ENCODE results near the gene CUEDC2.

Gene CUEDC2

DNA sequence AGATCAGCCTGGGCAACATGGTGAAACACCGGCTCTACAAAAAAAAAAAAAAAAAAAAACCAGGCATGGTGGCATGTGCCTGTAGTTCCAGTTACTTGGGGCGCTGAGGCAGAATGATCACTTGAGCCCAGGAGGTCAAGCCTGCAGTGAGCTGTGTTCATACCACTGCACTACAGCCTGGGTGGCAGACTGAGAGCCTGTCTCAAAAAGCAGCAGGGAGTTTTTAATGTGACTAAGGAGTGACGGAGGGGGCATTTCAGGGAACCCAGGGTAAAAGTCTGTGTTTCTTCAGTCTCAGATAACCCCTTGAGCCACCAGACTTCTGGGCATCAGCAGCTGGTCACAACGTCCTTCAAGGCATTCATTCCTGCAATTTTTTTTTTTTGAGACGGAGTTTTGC, 21.1 kb upstream of the CUEDC2 start:
- DNase-seq, result no peak

DNA sequence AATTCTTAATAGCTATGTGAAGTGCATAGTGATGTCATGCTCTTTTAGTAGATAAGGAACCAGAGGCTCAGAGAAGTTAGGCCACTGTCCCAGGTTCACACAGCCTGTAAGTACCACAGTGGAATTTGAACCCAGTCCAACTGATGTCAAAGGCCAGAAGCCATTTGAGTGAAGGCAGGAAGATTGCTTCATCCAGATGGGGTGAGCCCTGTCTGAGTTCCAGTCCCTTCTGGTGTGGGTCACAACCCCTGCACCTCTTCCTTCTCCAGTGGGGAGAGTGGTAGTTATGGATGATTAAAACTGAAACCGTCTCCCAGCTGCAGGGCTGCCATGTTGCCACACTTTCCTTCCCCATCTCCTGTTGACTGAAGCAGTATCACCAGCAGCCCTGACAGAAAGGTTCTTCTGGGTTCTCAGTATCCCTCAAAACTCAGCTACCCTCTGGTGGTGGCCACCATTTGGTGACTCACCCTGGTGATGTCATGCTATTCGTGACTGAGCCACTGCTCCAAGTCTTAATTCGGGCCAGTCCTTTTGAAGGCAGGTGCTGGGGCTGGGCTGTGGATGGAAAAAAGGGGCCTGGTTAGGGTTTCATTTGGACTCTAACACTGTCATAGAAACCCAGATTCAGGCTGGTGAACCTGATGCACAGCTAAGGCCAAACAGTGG, 20.4 kb upstream of the CUEDC2 start:
- DNase-seq, result no peak

DNA sequence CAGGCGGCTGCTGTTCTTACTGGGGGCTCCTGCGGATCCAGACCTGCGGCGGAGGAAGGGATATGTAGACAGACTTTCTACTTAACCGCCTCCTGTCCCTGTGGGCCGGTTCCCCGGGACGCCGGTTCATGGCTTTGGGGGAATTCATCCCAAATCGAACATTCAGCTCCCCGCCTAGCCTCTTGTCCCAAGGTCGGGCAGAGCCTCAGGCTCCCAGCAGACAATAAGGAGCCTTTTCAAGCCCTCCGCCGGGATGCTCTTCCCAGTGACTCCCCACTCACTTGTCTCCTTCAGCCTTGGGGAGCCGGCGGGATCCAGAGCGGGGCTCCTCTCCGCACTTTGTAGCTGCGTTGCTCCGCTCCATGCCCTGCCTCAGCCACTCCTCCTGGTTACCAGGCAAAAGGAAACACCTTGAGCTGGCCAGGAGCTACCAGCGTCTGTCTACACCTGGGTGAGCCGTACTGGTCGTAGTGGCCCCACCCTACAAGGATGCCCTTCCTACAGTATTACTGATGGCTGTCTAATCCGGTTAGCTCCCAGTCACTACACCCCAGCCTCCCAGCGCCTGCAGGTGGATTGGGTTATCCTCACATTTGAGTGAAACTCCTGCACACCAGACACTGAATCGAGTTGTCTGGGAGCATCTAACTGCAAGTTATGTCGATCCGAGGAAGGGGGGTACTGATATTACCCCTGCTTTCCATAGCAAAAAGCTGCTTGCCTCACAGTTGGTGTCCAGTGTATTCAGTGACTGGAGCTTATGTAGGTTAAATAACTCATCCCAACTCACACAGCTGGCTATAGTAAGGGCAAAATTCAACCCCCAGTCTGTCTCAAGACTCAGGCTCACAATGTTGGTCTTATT, 19.0 kb upstream of the CUEDC2 start, which contains the start of gene C10orf95:
C10orf95 (minus strand) TSS at position 439 of the 865 bp plus-strand sequence. CDS start 450 bp downstream, outside the sequence.
- no peak for DNase-seq

DNA sequence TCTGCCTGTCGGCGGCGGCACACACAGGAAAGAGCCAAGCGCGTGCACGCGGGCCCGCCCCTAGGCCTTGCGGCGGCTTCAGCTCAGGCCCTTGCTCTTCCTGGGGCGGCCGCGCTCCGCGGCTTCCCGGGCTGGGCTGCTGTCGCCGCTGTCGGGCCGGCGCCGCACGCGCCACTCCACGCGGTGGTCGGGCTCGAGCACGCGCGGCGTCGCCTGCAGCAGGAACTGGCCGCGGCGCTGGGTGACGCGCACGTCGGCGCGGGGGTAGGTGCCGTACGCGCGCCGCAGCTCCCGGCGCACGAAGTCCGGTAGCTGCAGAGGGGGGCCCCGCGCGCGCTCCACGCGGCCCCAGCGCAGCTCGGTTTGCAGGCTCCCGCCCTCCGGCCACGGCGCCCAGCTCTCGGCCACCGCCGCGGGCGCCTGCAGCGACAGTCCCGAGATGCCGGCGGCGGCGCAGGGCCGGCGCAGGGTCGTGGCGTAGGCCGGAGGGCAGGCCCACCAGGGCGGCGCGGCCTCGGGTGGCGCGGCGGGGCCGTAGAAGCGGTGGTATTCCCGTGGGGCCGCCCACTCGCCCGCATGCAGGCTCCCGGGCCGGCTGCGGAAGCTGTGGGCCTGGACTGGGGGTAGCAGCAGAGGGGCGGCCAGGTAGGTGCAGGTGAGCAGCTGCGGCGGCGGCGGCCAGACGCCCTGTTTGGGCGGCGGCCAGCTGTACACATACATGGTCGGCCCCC, 18.2 kb upstream of the CUEDC2 start:
- DNase-seq, result peak; percentile 64

DNA sequence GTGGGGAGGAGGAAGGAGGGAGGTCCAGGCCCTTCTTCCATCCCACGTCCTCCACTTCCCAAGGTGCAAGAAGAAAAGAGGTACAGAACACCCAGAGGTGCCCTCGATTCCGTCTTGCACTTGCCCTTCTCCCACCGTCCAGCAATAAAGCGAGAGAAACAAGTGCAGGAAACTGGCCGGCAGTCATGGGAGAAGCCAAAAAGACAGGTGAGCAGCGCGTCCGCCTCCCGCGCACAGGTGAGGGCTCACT, 17.7 kb upstream of the CUEDC2 start:
- DNase-seq, result no peak

DNA sequence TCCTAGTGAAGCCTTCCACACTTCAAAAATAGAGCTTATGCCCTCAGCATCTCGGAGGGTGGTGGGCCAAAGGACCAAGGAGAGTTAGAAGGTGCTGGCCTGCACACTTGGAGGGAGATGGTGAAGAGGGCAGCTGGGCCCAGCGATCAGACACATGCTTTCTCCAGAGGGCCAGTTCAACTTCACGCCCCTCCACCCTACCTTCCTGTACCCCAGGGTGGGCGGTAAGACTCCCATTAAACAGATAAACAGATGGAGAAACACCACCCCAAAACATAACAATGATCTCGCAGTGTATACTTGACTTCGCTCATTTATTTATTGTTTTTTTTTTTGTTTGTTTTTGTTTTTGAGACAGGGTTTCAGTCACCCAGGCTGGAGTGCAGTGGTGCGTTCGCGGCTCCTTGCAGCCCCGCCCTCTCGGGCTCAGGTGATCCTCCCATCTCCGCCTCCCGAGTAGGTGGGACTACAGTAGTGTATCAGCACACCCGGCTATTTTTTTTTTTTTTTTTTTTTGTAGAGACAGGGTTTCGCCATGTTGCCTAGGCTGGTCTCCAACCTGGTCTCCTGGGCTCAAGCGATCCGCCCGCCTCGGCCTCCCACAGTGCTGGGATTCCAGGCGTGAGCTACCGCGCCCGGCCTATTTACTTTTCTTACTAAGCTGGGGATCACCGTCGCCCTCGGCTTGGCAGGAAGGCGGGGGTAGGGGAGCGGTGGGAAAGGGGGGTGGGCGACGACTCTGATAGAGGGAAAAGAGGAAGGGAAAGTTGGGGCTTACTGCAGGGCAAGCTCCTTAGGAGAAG, 17.1 kb upstream of the CUEDC2 start:
- peak; percentile 33 for DNase-seq

DNA sequence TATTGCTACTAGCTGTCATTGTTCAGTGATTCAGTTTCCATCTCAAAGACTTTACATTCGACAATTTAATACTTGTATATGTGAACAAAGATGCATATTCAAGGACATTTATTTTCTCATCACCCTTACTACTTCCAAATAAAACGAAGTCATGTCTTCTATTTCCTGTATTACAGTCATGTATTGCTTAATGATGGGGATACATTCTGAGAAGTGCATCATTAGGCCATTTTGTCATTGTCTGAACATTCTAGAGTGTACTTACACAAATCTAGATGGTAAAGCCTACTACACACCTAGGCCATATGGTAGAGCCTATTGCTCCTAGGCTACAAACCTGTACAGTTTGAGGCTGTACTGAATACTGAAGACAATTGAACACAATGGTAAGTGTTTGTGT, 12.5 kb upstream of the CUEDC2 start:
- no peak for DNase-seq

DNA sequence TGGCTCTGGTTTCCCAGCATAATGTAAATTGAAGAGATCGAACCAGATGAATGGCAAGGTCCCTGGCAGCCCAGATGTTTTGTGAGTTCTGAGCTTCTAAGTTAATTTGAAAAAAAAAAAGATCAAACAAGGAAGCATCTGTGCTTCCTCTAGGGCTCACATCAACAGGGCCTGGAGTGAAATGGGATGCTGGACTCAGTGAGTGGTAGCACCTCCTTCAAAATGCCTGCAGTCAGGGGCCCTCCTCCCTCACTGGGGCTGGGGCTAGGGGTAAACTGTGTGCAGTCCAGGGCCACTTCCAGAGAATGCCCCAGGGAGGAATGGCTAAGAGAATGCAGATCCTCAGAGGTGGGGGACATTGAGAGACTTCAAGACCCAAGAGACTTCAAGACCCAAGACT, 6.0 kb upstream of the CUEDC2 start:
- DNase-seq, result no peak

DNA sequence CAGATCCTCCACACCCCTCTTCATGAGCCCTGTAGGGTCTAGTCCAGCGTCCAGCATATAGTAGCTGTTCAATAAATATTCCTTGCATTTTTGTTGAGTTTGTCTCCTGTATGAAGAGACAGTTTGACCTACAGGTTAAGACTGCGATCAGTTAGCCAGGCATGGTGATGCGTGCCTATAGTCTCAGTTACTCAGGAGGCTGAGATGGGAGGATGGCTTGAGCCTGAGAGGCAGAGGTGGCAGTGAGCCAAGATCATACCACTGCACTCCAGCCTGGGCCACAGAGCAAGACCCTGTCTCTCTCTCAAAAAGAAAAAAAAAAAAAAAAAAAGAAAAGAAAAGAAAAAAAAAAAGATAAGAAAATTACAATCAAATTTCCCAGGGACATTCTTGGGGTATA, 5.1 kb upstream of the CUEDC2 start:
- DNase-seq, result no peak

DNA sequence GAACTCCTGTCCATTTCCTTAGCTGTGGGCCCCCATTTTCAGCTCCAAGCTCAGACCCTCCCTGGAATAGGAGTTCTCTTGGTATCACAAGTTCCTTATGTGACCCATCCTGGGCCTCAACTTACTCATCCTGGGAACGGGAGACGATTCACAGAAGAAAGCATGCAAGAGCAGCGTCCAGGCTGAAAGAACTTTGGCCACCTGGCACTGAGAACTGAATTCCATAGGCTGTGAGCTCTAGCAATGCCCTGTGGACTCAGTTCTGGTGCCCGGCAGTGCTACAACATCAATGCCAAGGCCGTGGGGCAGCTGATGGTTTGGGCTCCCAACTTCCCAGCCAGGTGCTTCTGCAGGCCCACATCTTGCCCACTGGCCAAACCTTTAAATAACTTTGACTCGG, 3.9 kb upstream of the CUEDC2 start:
- DNase-seq, result no peak

DNA sequence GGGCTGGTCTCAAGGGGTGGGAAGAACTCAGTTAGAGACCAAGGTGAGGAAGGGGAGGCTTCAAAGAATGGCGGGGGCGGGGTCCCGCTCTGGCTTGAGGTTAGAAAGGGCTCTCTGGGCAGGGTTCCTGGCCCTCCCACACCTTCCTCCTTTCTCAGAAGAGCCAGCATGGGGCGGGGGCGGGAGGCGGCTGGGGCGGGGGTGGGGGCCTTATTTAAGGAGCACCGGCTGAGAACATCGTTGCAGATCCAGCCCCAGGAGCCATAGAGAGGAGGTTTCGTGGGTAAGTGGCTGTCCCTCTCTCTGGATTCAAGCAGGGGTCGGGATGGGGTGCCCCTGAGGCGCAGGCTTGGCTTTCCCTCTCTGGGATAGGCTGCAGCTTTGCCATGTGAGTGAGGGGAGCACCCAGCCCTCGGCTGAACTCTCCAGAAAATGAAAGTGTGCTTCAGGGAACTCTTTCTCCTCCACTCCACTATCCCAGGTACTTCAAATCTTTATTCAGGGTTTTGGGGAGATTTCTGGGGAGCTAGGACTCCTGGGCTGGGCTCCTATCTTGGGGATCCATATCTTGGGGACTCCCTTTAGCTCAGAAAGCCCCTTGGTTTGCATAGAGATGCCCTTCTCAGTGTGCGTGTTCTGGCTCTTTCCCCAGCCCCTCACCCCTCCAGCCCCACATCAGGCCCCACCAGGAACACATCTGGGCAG, 3.3 kb upstream of the CUEDC2 start:
- DNase-seq, result no peak

DNA sequence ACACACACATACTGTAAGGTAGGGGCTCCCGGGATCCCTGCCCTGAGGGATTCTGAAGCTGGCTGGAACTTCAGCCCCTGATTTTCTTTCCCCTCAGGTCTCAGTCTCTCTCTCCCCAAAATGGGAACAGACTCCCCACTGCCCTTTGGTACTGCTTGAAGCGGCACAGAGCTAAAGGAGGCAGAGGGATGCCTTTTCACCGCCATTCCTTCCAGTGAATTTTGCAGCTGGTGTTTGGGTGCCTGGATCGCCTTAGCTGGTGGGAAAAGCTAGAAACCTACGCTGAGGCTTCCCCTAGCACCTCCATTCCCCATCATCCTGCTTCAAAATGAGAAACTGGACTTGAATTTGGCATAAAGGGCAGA, 2.7 kb upstream of the CUEDC2 start:
- DNase-seq, result no peak

DNA sequence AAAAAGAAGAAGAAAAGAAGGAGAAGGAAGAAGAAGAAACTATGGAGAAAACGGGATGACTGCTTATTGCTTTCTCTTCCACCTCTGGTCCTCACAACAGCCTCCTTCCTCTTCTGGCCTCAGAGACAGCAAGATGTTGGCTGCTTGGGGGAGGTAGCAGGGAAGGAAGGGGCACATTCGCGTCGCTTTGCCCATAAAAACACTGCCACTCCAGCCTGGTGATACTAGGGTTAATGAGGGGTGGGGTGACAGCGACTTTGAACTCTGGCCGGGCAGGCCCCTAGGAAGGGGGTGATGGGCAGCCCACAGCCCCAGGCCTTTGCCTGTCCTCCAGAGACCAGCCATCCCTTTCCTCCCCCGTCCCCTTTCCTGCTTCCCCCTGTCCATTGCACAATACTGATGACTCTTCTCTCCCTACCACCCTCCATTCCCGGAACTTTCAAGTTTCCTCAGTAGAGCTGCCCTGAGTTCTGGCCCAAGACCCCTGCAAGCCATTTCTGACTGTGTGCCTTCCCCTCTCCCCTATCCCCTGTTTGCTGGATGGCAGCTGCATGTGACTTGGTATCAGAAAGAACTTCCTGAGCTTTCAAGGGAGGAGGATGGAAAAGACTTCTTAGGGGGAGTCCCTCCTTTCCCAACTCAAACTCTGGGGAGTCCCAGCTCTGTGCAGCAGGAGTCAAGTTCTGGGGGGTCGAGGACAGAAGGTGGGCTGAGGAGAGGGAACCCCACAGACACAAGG, 2.2 kb upstream of the CUEDC2 start:
- DNase-seq, result no peak

DNA sequence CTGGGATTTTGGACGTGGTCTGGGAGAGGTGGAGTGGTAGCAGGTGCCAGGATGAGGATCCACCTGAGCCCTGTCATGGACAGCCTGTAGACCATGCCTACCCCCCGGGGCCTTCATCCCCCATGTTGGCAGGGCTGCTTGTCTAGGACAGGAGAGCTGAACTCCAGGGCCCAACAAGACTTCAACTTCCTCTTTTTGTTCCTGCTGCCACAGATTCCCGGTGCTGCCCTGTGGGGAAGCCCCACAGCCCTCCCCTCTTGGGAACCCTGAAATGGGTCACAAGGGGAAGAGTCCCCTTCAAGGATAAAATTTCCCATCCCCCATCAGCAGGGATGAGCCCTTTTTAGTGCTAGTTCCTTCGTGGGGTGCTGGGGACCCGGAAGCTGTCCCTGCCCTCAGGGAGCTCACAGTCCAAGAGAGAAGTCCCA, 1.3 kb upstream of the CUEDC2 start:
- no peak for DNase-seq

DNA sequence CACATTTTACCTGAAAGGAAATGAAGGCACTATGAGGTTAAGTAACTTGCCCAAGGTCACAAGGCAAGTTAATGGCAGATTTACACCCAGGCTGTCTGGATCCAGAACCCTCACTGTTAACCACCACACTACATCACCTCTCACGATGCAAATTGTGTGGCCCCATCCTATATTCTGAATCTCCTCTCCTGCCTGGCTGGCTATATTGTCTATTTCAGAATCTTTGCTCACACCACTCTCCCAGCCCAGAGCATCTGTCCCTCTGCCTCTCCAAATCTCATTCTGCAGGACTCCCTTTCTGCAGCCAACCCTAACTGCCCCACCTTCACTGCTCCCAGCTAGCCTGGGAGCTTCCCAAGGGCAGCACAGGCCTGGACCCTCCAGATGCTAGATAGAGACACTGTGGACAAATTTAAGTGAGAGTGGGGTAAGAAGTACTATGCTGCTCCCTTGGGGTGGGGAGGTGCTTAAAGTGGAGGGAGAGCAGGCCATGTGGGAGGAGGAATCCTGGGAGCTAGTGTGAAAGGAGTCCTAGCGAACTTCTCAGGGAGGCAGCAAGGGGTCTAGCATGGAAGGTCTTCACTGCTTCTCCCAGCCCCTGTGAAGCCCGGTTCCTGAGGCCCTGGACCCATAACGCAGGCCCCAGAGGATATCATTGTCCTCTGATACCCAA, 786 bp downstream of the CUEDC2 start:
- DNase-seq, result no peak

DNA sequence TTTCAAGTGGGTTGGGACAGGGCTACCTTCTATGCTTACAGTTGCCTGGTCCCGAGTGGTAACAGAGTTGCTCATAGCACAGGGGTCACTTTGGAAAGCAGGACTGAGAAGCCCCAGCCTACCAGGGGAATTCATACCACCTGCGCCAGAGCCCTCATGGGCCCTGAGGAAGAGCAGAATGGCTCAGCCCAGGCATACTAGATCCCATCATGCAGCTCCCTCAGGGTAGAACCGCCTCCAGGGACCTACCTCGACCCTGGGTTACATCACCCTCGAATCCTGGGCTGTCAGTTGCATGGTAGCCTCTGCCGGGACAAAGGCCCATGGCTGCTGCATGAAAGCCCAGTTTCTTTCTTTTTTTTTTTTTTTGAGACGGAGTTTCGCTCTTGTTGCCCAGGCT, 2.9 kb downstream of the CUEDC2 start:
- DNase-seq, result no peak

DNA sequence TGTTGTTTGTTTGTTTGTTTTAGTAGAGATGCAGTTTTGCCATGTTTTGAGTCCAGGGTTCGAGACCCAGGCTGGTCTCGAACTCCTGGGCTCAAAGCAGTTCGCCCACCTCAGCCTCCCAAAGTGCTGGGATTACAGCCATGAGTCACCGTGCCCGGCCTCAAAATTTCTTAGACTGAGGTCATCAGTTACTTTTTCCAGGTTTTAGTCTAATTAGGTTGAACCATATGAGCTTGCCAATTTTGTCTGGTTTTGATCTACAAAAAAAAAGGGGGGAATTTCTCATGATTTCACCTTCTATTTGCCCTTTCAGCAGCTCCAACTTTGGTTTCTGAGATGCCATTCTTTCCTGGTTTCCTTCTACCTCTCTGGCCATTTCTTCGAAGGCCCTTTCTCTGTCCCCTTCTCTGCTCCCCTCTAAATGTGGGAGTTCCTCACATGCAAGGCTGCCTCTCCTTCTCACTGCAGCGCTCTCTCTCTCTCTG, 5.5 kb downstream of the CUEDC2 start:
- no peak for DNase-seq

DNA sequence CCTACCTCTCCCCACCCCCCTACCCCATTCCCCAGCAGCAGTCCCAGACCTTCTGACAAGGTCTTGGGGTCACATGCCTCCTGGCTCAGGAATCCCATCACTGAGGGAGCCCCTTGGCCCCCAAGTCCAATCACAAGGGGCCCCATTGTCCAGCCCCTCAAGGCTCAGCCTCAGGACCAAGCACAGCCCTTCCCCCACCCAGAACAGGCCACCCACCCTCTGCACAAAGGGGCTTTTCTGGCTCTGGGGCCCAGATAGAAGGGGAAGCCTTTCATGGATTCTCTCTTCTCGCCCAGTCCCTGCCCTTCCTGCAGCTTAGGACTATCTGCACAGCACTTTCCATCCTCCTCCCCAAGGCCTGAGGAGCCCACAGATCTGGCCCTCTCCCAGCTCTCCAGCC, 6.9 kb downstream of the CUEDC2 start:
- no peak for DNase-seq

DNA sequence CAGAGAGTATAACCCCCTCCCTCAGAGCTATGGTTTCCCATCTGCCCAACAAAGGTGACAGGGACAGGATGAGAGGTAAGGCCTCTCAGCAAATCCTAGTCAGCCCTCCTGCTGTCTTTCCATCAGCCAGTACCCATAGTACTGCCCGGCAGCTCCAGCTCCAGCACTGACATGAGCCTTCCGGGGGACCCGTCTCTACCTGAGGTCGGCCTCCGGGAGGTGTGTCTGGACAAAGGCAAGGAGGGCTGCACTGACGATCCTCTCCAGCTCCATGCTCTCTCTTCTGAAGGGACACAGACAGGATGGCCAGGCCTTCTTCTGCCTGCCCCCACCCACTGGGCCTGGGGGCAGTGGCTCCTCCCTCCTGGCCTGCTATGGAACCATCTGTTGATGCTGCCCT, 7.5 kb downstream of the CUEDC2 start:
- DNase-seq, result no peak

DNA sequence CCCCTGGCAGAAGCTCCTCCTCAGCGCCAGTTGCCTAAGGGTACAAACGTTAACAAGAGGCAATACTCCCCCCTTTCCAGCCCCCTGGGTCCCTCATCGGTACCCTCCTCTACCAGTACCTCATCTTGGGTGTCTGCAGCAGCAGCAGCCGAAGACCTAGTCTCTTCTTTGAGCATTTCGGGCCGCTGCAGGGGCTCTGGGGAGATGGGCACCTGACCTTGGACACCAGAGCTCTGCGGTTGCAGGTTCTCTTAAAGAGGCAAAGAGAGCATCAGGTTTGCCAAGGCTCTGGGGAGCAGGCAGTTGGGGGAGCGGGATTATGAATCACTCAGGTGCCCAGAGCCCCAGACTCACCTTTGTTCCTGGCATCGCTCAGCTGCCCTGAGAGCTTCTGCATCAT, 8.2 kb downstream of the CUEDC2 start:
- DNase-seq, result no peak

DNA sequence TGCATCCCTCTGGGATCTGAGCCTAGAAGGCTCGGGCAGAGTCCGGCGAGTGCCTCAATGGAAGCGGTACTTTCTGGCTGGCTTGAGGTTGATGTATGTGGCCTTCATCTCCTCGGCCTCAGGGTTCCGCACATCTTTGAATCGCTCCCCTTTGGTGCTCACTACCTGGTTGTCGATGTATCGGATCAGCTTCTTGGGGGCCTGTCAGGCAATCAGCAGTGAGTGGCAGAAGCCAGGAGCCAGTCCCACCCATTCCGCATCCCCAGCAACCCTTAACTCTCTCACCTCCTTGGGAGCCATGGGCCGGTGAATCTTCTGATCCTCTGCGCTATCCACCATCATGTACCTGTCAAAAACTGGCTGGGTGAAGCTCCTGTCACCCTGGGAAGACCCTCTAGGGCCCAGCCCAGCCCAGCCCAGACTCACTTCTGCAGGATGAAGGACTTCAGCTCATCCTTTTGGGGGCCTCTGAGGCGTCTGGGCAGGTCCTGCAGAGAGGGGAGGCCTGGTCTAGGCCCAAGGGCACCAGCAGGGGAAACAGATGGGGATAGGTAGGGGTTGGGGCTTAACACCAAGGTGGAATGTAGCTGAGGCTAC, 8.9 kb downstream of the CUEDC2 start:
- no peak for DNase-seq

All from NCI-H2227 treated with DMSO at 0.1 percent for 48 hours (cell line).